Forelimb muscle (tissue), 1 donor: ENCODE measurements around the gene TRMT1. TPM values are rescaled to one million over a fixed set of nuclear protein-coding genes. Genes with fewer than 3 reads are reported as not detected.
"Not testable (repeated sequence)": the region's sequence is repeated elsewhere in the genome, so short reads cannot be mapped to it uniquely, and the experiment has no call there.

Experiments used
- DNase-seq: peaks from one replicate; pipeline ENCODE4 v3.0.0-alpha.2; 2013; ENCODE audit warnings: low read depth
- polyA plus RNA-seq: library from polyadenylated mRNA; unstranded; fragments of 120-200 nt; gene quantifications from one replicate; pipeline ENCODE4 v1.2.1, GENCODE V29; 2013; ENCODE audit not compliant: insufficient read length

TRMT1 gene
- 24.1 TPM for polyA plus RNA-seq

- DNase-seq, result peak; percentile 67
Observed at GRCh38 chr19:13116282-13117175, at the start of gene TRMT1. TSS of gene TRMT1 (minus strand) at chr19:13116740. CDS start at chr19:13116399, 341 bp downstream.

DNA sequence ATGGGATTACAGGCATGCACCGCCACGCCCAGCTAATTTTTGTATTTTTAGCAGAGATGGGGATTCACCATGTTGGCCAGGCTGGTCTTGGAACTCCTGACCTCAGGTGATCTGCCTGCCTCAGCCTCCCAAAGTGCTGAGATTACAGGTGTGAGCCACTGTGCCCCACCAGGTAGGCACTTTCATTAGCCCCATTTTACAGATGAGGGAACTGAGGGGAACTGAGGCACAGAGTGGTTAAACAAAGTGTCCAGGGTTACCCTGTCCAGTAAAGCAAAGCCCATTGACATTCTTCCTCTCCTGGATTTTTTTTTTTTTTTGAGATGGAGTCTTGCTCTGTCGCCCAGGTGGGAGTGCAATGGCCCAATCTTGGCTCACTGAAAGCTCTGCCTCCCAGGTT is 49.6 kb upstream of the TRMT1 start:
- not testable (repeated sequence) for DNase-seq

- DNase-seq, result no peak
Observed at GRCh38 chr19:13165162-13165997, 48.8 kb upstream of the TRMT1 start.

GRCh38 chr19:13164343-13165161 is 48.0 kb upstream of the TRMT1 start:
- no peak for DNase-seq

- no peak for DNase-seq
Observed at GRCh38 chr19:13163609-13164342, 47.2 kb upstream of the TRMT1 start.

DNA sequence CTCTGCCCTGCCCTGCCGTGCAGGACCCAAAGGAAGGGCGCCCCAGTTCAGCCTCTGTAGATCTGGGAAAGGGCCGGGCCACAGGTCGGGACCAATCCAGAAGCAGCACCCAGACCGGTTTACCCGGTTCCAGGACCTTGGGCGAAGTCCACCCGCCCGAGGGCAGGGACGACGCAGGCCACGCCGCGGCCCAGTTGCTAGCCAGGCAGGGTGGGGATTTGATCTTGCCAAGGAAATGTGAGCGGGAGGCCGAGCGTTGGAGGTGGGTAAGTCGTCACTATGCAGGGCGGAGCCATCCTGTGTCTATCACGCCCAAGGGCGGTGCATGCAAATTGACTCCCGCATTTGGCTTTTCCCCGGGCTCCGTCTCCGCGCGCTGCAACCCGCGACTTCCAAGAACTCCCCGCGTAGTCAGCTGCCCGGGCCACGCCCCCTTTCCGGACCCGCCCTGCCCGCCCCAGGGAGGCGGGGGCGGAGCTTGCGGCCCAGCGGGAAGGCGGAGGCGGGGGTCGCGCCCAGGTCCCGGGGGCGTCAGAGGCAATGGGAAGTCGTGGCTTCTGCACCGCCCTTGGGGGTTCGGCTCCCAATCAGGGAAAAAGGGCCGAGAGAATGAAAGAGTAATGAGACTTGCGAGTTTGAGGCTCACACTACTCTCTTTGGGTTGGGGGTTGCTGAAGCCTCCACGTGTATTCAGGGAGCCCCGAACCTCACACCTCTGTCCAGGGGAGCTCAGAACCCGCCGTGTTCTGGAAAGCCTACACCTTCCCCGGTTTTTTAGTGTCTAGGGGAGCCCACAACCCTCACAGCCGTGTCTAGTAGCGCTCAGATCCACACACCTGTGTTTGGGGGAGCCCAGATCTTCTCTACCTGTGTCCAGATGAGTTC is 46.4 kb upstream of the TRMT1 start:
- peak; percentile 93 for DNase-seq

DNA sequence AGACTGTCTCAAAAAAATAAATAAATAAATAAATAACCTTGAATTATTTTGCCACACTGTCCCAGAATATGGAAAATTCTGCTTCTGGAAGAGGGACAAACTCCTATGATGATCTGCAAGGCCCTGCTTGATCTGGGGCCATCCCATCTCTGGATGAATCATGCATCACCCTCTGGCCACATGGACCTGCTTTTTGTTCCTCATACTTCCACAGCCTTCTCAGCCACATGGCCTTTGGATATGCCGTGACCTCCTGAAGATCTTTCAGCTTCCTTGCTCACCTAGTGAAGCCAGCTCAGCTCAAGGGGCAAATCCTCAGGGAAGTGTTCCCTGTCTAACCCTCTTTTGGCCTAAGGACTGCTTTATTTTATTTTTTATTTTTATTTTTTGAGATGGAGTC is 44.0 kb upstream of the TRMT1 start:
- no peak for DNase-seq

DNA sequence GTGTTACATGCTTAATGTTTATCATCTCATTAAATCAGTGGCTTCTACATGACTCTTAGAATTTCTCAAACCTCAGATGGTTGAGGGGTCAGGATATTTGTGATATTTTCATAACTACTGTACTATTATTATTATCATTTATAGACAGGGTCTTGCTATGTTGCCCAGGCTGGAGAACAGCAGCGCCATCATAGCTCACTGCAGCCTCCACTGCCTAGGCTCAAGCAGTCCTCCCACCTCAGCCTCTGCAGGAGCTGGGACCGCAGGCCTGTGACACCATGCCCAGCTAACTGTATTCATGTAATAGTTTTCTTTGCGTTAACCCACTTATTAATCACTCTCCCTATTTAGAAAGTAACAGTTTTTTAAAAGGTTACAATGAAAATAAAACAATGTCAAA is 43.2 kb upstream of the TRMT1 start:
- DNase-seq, result no peak

- DNase-seq, result no peak
Observed at GRCh38 chr19:13155472-13156359, 39.2 kb upstream of the TRMT1 start.

DNA sequence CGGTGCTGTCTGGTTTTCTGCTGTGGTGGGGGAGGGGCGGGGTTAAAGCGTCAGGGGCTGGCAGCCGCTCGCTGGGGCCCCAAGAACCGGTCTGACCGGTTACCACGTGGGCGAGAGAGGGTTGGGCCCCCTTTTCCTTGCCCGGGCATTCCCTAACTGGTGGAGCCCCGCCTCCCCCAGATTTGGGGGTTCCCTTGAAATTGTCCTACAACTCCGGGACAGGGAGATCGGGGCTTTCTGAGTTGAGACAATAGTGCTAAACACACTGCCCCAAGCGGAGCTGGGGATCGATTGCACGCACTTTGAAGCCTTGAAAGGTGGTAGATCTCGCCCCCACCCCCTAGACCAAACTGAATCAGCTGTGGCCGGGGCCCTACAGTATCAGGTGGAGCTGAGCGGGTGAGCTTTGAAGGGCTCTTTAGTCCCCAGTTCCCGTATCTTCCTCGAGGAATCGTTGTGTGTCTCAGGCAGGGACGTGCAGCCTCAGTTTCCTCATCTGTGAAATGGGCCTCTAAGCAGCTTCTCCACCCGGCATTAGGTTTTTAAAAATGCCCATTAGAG is 38.5 kb upstream of the TRMT1 start:
- no peak for DNase-seq

GRCh38 chr19:13154241-13154778 is 37.8 kb upstream of the TRMT1 start:
- DNase-seq, result no peak

GRCh38 chr19:13153569-13154240 is 37.2 kb upstream of the TRMT1 start:
- DNase-seq, result no peak

DNA sequence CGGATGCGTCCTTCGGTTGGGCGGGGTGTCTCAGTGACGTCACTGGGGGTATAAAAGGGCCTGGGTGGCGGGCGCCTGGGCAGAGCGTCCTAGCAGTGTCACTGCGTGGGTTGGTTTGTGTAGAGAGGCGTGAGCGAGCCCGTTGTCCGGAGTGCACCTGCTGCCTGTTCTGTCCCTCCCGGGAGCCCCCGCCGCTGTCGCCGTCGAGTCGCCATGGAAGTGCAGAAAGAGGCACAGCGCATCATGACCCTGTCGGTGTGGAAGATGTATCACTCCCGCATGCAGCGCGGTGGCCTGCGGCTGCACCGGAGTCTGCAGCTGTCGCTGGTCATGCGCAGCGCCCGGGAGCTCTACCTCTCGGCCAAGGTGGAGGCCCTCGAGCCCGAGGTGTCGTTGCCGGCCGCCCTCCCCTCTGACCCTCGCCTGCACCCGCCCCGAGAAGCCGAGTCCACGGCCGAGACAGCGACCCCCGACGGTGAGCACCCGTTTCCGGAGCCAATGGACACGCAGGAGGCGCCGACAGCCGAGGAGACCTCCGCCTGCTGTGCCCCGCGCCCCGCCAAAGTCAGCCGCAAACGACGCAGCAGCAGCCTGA is 36.5 kb upstream of the TRMT1 start:
- no peak for DNase-seq

DNA sequence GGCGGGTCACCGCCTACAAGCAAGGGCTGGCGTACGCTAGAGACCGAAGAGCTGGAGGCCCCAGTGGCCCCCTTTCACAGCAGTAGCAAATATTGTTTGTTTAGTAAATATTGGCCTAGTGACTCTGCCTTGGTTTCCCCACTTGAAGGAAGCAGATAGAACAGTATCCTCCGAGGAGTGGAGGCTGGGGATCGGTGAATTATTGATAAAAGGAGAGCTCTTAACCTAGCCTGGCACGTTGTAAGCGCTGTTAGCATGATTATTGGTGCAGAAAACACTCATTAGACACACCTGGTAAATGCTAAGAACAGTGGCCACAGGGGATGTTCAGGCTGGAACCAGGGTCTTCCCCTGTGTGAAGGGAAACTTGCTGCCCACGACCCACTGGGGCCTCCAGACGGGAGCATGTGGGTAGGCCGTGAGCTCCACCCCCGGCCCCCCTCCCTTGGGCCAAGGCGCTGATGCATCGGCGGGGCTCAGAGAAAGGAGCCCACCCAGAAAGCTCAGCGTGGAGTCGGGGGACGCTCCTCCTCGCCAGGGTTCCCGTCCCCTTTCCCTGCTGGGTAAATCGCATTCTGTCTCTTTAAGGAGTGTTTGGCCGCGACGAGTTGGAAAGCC is 35.9 kb upstream of the TRMT1 start:
- DNase-seq, result no peak

DNA sequence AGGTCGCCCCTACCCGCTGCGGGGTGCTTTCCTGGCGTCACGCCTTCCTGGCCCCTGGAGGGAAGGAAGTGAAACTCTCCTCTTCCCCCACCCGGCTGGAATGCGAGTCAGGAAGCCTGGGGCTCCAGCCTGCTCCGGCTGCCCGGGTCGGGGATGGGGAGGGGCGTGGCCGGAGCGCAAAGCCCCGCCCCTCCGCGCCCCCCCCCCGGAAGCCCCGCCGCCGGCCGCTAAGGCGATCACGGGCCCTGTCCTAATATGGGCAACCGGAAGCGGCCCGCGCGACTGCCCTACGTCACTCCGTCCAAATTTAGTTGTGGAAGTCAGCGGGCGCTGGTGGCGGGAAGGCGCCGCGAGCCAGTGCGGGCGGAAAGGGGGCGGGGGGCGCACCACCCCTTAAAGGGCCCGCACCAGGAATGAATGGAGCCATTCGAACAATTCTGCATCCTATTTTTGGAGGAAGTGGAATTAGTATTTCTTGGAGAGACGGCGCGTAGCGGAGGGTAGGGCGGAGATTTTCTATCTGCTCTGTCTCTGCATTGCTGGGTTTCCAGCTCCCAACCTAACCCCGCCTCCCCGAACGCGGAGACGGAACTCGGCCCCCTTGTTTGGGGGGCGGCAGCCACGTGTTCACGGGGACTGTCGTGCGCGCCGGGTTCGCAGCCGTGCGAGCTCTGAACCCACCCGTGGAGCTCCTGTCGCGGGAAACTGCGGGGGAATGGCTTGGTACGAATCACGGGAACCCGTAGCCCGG is 35.2 kb upstream of the TRMT1 start:
- no peak for DNase-seq

DNA sequence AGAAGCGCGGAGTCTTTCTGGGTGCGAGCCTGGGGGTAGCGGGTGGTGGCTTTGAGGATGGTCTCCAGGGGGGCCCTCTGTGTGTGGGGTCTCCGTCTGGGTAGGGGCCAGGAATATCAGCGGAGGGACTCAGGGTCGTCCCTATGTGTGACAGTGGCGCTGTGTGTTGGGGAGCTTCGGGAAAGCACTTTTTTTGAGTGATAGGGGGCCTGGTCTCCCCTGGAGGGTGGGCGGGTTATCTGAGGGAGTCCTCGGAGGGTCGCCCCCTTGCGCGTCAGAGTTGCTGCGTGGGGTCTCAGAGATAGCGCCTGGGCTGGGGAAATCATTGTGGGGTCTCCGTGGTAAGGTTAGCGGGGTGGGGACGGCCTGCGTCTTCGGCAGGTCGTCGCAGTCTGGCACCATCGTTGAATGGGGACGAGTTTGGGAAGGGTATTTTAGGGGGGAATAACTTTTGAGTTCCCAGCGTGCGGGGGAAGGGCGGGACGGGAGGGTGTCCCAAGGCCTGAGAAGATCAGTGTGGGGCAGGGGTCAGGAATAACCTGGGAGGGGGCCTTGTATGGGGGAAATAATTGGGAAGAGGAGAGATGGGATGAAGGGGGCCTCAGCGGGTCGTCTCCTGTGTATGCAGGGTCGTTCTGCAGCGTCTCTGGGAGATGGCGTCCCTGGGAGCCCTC is 34.5 kb upstream of the TRMT1 start:
- no peak for DNase-seq
